ENCODE results near the gene RTN3. TPM values are rescaled to one million over a fixed set of nuclear protein-coding genes. Genes with fewer than 3 reads are reported as not detected.
A peak's percentile ranks its signal among the peaks of the same experiment; 100 is the strongest.

The RTN3 gene
- total and polyA plus RNA-seq, 9 of the 15 experiments (the other 6 are each of a cell fraction or from before 2014, with no cell fraction given) = 41.6 to 169 (median 93.5) TPM

GRCh38 chr11:63681321-63682065 is at the start of gene RTN3 (continued):
- TF ChIP-seq BRCA1 (IDR thresholded peaks at IDR 0.05) = no peak
- no peak for TF ChIP-seq BRCA1 (CRISPR knock-in tag; IDR thresholded peaks at IDR 0.05)
- peak; percentile 17 for TF ChIP-seq DACH1 (IDR thresholded peaks at IDR 0.05; ENCODE audit: partially characterized antibody)
- no peak for TF ChIP-seq CLOCK (CRISPR knock-in tag; IDR thresholded peaks at IDR 0.05; ENCODE audit: borderline replicate concordance)
- 0 out of 2 replicates have a peak, but pooled peaks have one; percentile 20 for TF ChIP-seq HES1 (IDR thresholded peaks at IDR 0.05; ENCODE audit: low read depth)
- TF ChIP-seq CREBBP (IDR thresholded peaks at IDR 0.05; ENCODE audit: low read depth, low read length) = no peak
- no peak for TF ChIP-seq NFIX (CRISPR knock-in tag; IDR thresholded peaks at IDR 0.05; ENCODE audit: low read depth)
- TF ChIP-seq MLX (CRISPR knock-in tag; conservative IDR thresholded peaks at IDR 0.05) = no peak
- peak; percentile 70 for TF ChIP-seq SP1 (CRISPR knock-in tag; IDR thresholded peaks at IDR 0.05)
- no peak for TF ChIP-seq EWSR1 (IDR thresholded peaks at IDR 0.05; ENCODE audit: borderline replicate concordance, low read depth, partially characterized antibody)
- no peak for TF ChIP-seq COPS2 (conservative IDR thresholded peaks at IDR 0.05)
- TF ChIP-seq ZBTB2 (IDR thresholded peaks at IDR 0.05) = peak; percentile 99
- no peak for TF ChIP-seq ATF2 (CRISPR knock-in tag; IDR thresholded peaks at IDR 0.05)
- 0 out of 2 replicates have a peak, but pooled peaks have one; percentile 68 for TF ChIP-seq ZSCAN29 (IDR thresholded peaks at IDR 0.05)
- peak; percentile 93 for TF ChIP-seq POLR2H (tag; IDR thresholded peaks at IDR 0.05; ENCODE audit: low read depth)
- peak; percentile 86; the same call in 1 of the 2 replicates for TF ChIP-seq NKRF (IDR thresholded peaks at IDR 0.05; ENCODE audit: borderline replicate concordance)
- no peak for TF ChIP-seq PYGO2 (tag; IDR thresholded peaks at IDR 0.05)
- TF ChIP-seq RFX5 (IDR thresholded peaks at IDR 0.05; ENCODE audit: low read depth, low read length) = no peak
- TF ChIP-seq MTA1 (IDR thresholded peaks at IDR 0.05; ENCODE audit: borderline replicate concordance) = 0 out of 2 replicates have a peak, but pooled peaks have one; percentile 32

All from K562 (cell line).